Measurements from ENCODE around the gene VARS2. TPM values are rescaled to one million over a fixed set of nuclear protein-coding genes. Genes with fewer than 3 reads are reported as not detected.

The VARS2 gene
- total RNA-seq, 4 donors from 2014 or later, result 12.6 to 22.0 (median 19.2) TPM

DNA sequence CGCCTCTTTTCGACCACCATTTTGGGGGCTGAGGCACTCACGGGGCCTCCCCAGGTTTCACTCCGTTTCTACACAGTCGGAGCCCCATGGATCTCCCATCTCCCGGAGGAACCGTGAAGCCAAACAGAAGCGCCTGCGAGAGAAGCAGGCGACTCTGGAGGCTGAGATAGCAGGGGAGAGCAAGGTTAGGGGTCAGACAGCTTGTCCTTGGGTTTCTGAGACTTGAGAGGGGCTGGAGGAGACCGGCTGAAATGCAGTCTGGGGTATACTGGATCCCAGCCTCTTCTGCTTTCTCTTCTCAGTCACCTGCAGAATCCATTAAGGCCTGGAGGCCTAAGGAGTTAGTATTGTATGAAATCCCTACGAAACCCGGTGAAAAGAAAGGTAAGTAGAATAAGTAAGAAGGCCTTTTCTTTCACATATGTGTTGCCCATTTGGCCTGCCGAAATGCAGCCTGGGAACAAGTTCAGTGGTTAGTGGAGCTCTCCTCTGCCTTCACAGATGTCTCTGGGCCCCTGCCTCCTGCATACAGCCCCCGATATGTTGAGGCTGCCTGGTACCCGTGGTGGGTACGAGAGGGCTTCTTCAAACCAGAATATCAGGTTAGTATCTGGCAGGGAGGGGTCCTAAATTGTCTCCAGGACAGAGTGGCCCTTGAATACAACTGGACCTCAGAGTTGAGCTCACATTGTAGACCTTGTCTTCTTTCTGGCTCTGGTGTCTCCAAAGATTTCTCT lies 984 bp downstream of the VARS2 start:
- H3K4me3 ChIP-seq, result peak overlapping the region; percentile 56
- TF ChIP-seq CTCF (IDR thresholded peaks at IDR 0.05), result no peak
- TF ChIP-seq EP300 (IDR thresholded peaks at IDR 0.05), result no peak
- TF ChIP-seq POLR2A (IDR thresholded peaks at IDR 0.05), result no peak
- TF ChIP-seq POLR2AphosphoS5 (IDR thresholded peaks at IDR 0.05), result no peak
- H3K4me1 ChIP-seq, result peaks cover 24% of the 10 kb centered on the region
- H3K9me3 ChIP-seq, result no peaks in the 10 kb centered on the region
- H3K27ac ChIP-seq, result peak overlapping the region; percentile 88
- no peak for DNase-seq (ENCODE audit: low spot score in 2 of 2)
- WGBS, result 20% methylated on average over 17 of the region's 17 CpGs
- no peaks in the 10 kb centered on the region for H3K27me3 ChIP-seq
- peaks cover 61% of the 10 kb centered on the region for H3K36me3 ChIP-seq

- Histone ChIP-seq H3K27me3 (no peaks in the 10 kb centered on the region), H3K4me1 (peaks cover 24% of the 10 kb centered on the region), H3K36me3 (peaks cover 63% of the 10 kb centered on the region), H3K9me3 (no peaks in the 10 kb centered on the region), H3K4me3 (no peak overlapping the region), H3K27ac (no peak overlapping the region)
- 26% methylated on average over 5 of the region's 5 CpGs for WGBS
- TF ChIP-seq CTCF (IDR thresholded peaks at IDR 0.05) (peak in 1 of 2 donors; percentile 50), POLR2AphosphoS5 (IDR thresholded peaks at IDR 0.05) (no peak)
- DNase-seq (ENCODE audit: low spot score in 2 of 2), result no peak
These were observed 1.5 kb downstream of the VARS2 start for GRCh38 chr6:30915591-30915946.

- no peaks in the 10 kb centered on the region for H3K27me3 ChIP-seq
- DNase-seq (ENCODE audit: low spot score in 2 of 2), result no peak
- no peaks in the 10 kb centered on the region for H3K9me3 ChIP-seq
- TF ChIP-seq POLR2A (IDR thresholded peaks at IDR 0.05), result no peak
- TF ChIP-seq CTCF (IDR thresholded peaks at IDR 0.05), result no peak
- TF ChIP-seq POLR2AphosphoS5 (IDR thresholded peaks at IDR 0.05), result no peak
- TF ChIP-seq EP300 (IDR thresholded peaks at IDR 0.05), result no peak
- 88% methylated on average over 7 of the region's 7 CpGs for WGBS
- no peak overlapping the region for H3K4me3 ChIP-seq
- H3K4me1 ChIP-seq, result peaks cover 24% of the 10 kb centered on the region
- H3K27ac ChIP-seq, result no peak overlapping the region
- H3K36me3 ChIP-seq, result peaks cover 63% of the 10 kb centered on the region
These were observed 3.0 kb downstream of the VARS2 start for GRCh38 chr6:30917041-30917440.

DNA sequence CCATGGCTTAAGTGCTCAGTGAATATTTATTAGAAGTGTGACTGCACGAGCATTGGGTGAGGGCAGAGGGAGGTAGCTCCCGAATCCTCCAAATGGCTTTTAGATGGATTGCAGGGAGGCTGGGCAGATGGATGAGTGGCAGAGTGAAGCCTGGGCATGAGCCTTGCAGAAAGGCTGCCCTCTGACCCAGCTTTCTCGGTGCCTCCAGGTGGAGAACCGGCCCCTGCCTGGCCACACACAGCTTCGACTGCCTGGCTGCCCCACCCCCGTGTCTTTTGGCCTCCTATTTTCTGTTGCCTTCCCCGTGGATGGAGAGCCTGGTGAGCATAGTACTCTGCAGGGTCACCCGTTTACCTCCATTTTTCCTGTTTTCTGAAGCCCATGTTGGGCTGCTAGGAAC lies 3.4 kb downstream of the VARS2 start:
- H3K36me3 ChIP-seq, result peaks cover 63% of the 10 kb centered on the region
- TF ChIP-seq POLR2AphosphoS5 (IDR thresholded peaks at IDR 0.05) (no peak), CTCF (IDR thresholded peaks at IDR 0.05) (no peak), POLR2A (IDR thresholded peaks at IDR 0.05) (no peak), EP300 (IDR thresholded peaks at IDR 0.05) (no peak)
- DNase-seq (ENCODE audit: low spot score in 2 of 2), result no peak
- no peaks in the 10 kb centered on the region for H3K27me3 ChIP-seq
- H3K4me1 ChIP-seq, result peaks cover 24% of the 10 kb centered on the region
- no peaks in the 10 kb centered on the region for H3K9me3 ChIP-seq
- WGBS, result 81% methylated on average over 8 of the region's 8 CpGs
- H3K27ac ChIP-seq, result no peak overlapping the region
- no peak overlapping the region for H3K4me3 ChIP-seq

DNA sequence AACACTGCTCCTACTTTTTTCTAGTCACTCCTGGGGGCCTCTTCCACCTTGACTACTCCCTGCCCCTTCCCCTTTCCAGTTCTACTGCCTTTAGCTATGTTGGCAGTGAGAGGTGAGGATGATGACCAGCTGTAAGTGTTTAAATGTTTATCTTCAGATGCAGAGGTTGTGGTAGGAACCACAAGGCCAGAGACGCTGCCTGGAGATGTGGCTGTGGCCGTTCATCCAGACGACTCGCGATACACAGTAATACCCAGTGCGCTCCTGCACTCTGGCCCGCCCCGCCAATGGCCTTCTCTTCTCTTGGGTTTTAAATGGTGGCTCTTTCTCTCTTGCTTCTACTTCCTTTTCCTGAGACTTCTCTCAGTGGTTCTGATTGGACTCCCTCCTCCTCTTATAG lies 4.6 kb downstream of the VARS2 start:
- Histone ChIP-seq H3K36me3 (peaks cover 70% of the 10 kb centered on the region), H3K4me1 (peaks cover 19% of the 10 kb centered on the region), H3K4me3 (no peak overlapping the region), H3K9me3 (no peaks in the 10 kb centered on the region), H3K27me3 (no peaks in the 10 kb centered on the region), H3K27ac (no peak overlapping the region)
- TF ChIP-seq POLR2AphosphoS5 (IDR thresholded peaks at IDR 0.05) (no peak), POLR2A (IDR thresholded peaks at IDR 0.05) (no peak), CTCF (IDR thresholded peaks at IDR 0.05) (no peak), EP300 (IDR thresholded peaks at IDR 0.05) (no peak)
- 95% methylated on average over 8 of the region's 8 CpGs for WGBS
- DNase-seq (ENCODE audit: low spot score in 2 of 2), result no peak
